Measurements from ENCODE around the gene F11. TPM values are rescaled to one million over a fixed set of nuclear protein-coding genes. Genes with fewer than 3 reads are reported as not detected.
A peak's percentile ranks its signal among the peaks of the same experiment; 100 is the strongest.

Gene F11
- total and polyA plus RNA-seq, 2 of the 13 experiments (the other 11 are each of a cell fraction or from before 2014, with no cell fraction given): 35.1 to 58.0 TPM

DNA sequence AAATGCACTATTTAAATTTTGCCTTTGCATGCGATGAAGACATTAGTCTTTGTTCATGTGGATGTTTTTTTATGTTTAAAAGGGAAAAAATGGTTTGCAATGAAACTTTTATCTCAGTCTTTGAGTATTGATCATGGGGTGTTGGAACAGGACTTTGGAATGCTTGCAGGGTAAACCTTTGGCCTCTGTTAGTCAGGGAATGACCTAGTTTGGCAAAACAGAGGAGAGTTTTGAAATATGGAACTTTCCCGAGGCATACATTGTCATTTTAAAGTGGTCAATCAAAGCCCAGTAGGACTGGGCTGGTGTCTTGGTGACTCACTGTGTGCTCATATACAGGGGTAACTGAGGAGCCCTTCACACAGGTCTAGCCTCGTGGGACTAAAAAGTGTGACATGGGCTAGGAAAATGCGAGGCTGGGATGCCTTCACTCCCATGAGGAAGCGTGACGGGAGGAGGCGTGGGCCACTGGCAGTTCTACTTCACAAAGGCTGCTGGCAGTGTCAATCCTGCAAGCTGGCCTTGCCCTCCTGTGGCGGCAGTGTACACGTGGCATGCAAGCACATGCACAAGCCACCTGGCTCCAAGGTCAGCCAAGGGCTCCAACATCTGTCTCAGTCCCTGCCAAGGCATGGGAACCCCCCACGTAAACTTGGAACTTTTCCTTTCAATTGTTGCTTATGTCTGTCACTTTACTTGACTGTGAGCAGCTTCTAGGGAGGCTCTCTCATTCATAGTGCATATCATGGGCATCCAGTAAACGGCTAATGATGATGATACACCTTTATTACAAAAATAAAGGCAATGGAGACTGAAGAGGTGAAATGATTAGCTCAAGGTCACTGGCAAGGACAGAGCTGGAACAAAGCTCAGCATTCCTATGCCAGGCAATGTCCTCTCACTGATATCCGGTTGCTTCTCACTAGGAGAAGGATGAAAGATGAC is 5.2 kb upstream of the F11 start (continued):
- TF ChIP-seq, protein P1, sequence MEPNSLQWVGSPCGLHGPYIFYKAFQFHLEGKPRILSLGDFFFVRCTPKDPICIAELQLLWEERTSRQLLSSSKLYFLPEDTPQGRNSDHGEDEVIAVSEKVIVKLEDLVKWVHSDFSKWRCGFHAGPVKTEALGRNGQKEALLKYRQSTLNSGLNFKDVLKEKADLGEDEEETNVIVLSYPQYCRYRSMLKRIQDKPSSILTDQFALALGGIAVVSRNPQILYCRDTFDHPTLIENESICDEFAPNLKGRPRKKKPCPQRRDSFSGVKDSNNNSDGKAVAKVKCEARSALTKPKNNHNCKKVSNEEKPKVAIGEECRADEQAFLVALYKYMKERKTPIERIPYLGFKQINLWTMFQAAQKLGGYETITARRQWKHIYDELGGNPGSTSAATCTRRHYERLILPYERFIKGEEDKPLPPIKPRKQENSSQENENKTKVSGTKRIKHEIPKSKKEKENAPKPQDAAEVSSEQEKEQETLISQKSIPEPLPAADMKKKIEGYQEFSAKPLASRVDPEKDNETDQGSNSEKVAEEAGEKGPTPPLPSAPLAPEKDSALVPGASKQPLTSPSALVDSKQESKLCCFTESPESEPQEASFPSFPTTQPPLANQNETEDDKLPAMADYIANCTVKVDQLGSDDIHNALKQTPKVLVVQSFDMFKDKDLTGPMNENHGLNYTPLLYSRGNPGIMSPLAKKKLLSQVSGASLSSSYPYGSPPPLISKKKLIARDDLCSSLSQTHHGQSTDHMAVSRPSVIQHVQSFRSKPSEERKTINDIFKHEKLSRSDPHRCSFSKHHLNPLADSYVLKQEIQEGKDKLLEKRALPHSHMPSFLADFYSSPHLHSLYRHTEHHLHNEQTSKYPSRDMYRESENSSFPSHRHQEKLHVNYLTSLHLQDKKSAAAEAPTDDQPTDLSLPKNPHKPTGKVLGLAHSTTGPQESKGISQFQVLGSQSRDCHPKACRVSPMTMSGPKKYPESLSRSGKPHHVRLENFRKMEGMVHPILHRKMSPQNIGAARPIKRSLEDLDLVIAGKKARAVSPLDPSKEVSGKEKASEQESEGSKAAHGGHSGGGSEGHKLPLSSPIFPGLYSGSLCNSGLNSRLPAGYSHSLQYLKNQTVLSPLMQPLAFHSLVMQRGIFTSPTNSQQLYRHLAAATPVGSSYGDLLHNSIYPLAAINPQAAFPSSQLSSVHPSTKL (CRISPR knock-in tag; IDR thresholded peaks at IDR 0.05): peak; percentile 84
- TF ChIP-seq GLI4 (CRISPR knock-in tag; IDR thresholded peaks at IDR 0.05; ENCODE audit: borderline replicate concordance): 0 out of 2 replicates have a peak, but pooled peaks have one; percentile 53
- peak; percentile 95; the same call in 1 of the 2 replicates for TF ChIP-seq ARID2 (CRISPR knock-in tag; IDR thresholded peaks at IDR 0.05; ENCODE audit: borderline replicate concordance)
- TF ChIP-seq CREB1 (IDR thresholded peaks at IDR 0.05): peak; percentile 21; the same call in 1 of the 2 replicates
- peak; percentile 38 for TF ChIP-seq CREB1 (CRISPR knock-in tag; IDR thresholded peaks at IDR 0.05)
- peak; percentile 25 for TF ChIP-seq BCL6 (CRISPR knock-in tag; IDR thresholded peaks at IDR 0.05)
- peak; percentile 65 for TF ChIP-seq GATAD2A (CRISPR knock-in tag; IDR thresholded peaks at IDR 0.05)
- TF ChIP-seq, protein P2, sequence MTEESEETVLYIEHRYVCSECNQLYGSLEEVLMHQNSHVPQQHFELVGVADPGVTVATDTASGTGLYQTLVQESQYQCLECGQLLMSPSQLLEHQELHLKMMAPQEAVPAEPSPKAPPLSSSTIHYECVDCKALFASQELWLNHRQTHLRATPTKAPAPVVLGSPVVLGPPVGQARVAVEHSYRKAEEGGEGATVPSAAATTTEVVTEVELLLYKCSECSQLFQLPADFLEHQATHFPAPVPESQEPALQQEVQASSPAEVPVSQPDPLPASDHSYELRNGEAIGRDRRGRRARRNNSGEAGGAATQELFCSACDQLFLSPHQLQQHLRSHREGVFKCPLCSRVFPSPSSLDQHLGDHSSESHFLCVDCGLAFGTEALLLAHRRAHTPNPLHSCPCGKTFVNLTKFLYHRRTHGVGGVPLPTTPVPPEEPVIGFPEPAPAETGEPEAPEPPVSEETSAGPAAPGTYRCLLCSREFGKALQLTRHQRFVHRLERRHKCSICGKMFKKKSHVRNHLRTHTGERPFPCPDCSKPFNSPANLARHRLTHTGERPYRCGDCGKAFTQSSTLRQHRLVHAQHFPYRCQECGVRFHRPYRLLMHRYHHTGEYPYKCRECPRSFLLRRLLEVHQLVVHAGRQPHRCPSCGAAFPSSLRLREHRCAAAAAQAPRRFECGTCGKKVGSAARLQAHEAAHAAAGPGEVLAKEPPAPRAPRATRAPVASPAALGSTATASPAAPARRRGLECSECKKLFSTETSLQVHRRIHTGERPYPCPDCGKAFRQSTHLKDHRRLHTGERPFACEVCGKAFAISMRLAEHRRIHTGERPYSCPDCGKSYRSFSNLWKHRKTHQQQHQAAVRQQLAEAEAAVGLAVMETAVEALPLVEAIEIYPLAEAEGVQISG (CRISPR knock-in tag; IDR thresholded peaks at IDR 0.05): peak; percentile 78
- TF ChIP-seq, protein P3, sequence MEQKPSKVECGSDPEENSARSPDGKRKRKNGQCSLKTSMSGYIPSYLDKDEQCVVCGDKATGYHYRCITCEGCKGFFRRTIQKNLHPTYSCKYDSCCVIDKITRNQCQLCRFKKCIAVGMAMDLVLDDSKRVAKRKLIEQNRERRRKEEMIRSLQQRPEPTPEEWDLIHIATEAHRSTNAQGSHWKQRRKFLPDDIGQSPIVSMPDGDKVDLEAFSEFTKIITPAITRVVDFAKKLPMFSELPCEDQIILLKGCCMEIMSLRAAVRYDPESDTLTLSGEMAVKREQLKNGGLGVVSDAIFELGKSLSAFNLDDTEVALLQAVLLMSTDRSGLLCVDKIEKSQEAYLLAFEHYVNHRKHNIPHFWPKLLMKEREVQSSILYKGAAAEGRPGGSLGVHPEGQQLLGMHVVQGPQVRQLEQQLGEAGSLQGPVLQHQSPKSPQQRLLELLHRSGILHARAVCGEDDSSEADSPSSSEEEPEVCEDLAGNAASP (CRISPR knock-in tag; IDR thresholded peaks at IDR 0.05; ENCODE audit: borderline replicate concordance): peak; percentile 83
- TF ChIP-seq MED8 (CRISPR knock-in tag; IDR thresholded peaks at IDR 0.05; ENCODE audit: insufficient replicate concordance): peak; percentile 43
- no peak; the same call in 1 of the 2 replicates for TF ChIP-seq GATAD1 (CRISPR knock-in tag; IDR thresholded peaks at IDR 0.05)
- TF ChIP-seq YEATS4 (CRISPR knock-in tag; IDR thresholded peaks at IDR 0.05; ENCODE audit: borderline replicate concordance): peak; percentile 75
- TF ChIP-seq TBL1XR1 (IDR thresholded peaks at IDR 0.05; ENCODE audit: borderline replicate concordance, low read length, partially characterized antibody): no peak
- peak; percentile 84 for TF ChIP-seq ZFP36L1 (CRISPR knock-in tag; IDR thresholded peaks at IDR 0.05)
- TF ChIP-seq, protein P4, sequence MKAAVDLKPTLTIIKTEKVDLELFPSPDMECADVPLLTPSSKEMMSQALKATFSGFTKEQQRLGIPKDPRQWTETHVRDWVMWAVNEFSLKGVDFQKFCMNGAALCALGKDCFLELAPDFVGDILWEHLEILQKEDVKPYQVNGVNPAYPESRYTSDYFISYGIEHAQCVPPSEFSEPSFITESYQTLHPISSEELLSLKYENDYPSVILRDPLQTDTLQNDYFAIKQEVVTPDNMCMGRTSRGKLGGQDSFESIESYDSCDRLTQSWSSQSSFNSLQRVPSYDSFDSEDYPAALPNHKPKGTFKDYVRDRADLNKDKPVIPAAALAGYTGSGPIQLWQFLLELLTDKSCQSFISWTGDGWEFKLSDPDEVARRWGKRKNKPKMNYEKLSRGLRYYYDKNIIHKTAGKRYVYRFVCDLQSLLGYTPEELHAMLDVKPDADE (CRISPR knock-in tag; IDR thresholded peaks at IDR 0.05): no peak
- TF ChIP-seq ZNF616 (CRISPR knock-in tag; IDR thresholded peaks at IDR 0.05; ENCODE audit: low read depth): peak; percentile 91
- TF ChIP-seq JUN (CRISPR knock-in tag; IDR thresholded peaks at IDR 0.05): no peak; the same call in 1 of the 2 replicates
- TF ChIP-seq ZNF24 (IDR thresholded peaks at IDR 0.05): no peak
- peak; percentile 63; the same call in 1 of the 2 replicates for TF ChIP-seq SP4 (CRISPR knock-in tag; IDR thresholded peaks at IDR 0.05)
- TF ChIP-seq XRCC5 (optimal IDR thresholded peaks at IDR 0.05; ENCODE audit: low read length): no peak

Data from HepG2 (cell line).